ENCODE data around the gene BCAS3.

BCAS3 gene

DNA sequence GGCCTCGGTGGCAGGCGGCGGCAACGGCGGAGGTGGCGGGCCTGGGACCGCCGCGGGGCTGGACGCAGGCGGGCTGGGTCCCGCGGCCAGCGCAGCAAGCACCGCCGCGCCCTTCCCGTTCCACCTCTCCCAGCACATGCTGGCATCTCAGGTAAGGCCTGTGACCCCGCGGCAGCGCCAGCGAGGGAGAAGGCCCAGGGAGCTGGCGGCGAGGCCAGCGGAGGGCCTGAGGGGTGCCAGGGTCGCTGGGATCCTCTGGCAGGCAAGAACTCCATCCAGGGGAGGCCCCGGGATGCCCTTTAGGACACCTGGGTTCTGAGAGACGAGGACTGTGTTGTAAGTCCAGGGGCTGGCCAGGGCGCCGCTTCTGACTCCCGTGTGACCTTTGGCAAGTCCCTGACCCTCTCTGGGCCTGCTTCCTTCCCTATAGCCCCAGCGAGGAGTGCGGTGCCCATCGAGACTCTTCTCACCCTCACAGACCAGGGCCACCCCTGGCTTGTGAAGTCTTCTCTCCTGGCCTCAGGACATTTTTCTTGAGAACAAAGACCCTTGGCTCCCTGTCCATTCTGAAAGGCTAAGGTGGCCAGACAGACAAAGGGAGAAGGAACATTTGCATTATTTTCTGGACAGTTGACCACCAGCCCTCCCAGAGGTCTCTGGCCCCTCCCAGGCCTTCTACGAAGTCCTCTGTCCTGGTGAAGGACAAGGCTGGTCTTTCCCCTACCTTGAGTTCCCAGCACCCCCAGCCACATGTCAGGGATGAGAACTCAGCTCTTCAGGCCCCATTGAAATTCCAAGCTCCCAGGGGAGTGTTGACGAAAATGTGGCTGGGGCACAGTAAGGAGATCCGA, 728.3 kb downstream of the BCAS3 start:
- no peak for DNase-seq (ENCODE audit: low read depth, low spot score)

- no peak for DNase-seq (ENCODE audit: low read depth, low spot score)
These were observed 728.8 kb downstream of the BCAS3 start for GRCh38 chr17:61406537-61406845.

DNA sequence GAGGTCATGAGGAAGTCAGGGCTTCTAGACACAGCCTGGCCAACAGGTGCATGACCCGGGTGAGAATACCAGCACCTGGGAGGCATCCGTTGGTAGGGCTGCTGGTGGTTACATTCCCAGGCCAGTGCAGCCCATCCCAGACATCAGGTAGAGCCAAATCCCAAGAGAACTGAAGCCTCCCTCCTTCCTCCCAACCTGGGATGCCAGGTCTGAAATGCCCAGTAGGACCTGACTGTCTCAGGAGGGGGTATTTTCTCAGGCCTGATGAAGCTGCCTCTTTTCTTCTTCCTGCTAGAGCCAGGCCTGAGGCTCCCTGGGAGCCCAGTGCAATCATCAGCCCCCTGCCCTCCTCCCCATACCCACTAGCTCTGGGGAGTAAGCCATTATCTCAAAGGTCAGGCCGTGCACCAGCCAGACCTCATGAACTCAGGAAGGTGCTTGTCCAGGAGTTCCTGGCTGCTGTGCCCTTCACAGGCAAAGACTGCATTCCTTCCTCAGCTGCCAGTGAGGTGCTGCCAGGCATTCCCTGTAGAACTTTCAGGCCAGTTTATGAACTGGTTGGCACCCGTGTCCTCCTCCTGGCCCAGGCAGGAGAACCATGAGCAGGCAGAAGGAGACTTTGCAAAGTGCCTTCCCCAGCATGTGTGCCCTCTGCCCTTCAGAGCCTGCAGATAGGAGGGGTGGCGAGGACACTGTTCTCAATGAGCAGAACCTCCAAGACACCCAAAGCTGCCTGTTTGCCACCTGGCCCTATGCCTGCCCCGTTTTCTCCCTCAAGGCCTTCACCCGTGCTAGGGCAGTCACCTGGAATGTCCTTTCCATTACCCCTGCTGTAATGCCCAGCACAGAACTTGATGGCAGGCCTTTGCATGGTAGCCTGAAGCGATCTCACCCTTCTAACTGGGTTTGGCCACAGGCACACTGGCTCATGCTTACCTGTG, 729.6 kb downstream of the BCAS3 start:
- no peak for DNase-seq (ENCODE audit: low read depth, low spot score)

DNA sequence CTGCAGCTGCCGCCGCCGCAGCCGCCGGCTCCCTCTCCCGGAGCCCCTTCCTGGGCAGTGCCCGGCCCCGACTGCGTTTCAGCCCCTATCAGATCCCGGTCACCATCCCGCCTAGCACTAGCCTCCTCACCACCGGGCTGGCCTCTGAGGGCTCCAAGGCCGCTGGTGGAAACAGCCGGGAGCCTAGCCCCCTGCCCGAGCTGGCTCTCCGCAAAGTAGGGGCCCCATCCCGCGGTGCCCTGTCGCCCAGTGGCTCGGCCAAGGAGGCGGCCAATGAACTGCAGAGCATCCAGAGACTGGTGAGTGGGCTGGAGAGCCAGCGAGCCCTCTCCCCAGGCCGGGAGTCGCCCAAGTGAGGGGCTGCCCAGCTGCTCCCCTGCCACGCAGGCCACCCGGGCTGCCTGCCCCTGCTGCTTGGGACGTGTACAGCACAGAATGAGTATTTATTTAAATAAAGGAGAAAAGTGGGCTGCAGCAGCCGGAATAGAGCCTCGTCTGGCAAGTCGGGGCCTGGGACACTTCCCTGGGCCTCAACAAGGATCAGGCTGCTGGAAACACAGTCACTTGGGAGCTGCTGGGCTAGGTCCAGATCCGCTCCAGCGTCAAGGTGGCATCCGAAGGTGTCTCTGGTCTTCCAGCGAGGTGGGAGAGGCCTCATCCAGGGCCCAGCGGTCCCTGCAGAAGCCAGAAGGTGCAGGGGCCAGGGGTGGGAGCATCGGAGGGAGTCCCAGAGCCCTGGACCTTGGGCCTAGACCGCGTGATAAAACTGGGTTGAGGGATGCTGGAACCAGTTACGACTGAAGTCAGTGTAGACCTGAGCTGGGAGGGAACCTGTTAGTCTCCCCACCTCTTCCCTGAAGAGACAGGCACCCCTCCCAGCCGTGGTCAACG, 730.7 kb downstream of the BCAS3 start:
- no peak for DNase-seq (ENCODE audit: low read depth, low spot score)

GRCh38 chr17:61409301-61410112, 731.9 kb downstream of the BCAS3 start:
- DNase-seq (ENCODE audit: low read depth, low spot score), result no peak

GRCh38 chr17:61410141-61411010, 732.7 kb downstream of the BCAS3 start:
- no peak for DNase-seq (ENCODE audit: low read depth, low spot score)

DNA sequence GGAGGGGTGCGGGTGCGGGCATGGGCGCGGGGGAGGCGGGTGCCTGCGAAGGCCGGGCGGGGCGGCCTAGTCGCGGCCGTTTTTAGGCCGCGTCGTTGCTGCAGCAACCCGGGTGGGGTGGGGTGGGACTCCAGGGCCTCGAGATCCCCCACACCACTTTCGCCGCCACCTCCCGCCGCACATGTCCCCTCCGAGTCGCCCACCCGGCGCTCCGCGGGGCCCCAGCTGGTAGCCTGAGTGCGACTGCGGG, 733.3 kb downstream of the BCAS3 start:
- no peak for DNase-seq (ENCODE audit: low read depth, low spot score)

DNA sequence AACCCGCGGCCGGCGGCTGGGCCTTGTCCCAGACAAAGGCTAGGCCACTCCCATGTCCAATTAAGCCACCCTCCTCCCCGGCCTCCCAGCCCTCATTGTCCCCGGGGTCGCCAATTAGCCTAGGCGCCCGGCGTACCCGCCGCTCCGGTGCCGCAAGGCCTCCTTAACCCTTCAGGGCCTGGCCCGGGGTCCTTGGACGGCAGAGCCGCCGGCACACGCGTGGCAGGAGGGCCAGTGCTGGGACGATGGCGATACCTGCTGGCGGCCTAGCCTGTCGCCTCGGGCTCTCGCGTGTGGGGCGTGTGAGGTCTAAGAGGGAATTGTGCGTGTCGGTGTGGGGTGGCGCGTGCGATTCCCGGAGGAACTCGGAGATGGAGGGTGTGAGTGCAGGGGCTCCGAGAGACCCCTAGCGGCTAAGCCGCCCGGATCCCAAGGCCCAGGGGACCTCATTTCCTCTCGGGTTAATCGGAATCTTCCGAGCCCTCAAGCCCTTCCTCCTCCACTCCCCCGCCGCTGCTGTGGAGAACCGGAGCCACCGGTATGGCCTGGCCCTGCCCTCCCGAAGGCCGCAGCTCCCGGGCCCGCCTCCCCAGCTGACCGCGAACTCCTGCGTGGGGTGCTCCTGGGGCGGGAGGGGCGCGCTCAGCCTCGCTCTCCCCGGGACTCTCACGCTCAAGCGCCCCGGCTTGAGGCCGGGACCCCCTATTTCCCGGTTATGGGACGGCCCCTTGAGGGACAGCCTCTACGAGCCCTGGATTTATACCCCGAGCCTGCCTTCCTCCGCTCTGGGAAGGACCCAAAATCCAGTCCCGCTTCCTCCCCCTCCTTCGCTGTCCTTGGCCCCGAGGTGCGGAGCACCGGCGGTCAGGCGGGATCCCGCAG, 733.9 kb downstream of the BCAS3 start:
- no peak for DNase-seq (ENCODE audit: low read depth, low spot score)

DNA sequence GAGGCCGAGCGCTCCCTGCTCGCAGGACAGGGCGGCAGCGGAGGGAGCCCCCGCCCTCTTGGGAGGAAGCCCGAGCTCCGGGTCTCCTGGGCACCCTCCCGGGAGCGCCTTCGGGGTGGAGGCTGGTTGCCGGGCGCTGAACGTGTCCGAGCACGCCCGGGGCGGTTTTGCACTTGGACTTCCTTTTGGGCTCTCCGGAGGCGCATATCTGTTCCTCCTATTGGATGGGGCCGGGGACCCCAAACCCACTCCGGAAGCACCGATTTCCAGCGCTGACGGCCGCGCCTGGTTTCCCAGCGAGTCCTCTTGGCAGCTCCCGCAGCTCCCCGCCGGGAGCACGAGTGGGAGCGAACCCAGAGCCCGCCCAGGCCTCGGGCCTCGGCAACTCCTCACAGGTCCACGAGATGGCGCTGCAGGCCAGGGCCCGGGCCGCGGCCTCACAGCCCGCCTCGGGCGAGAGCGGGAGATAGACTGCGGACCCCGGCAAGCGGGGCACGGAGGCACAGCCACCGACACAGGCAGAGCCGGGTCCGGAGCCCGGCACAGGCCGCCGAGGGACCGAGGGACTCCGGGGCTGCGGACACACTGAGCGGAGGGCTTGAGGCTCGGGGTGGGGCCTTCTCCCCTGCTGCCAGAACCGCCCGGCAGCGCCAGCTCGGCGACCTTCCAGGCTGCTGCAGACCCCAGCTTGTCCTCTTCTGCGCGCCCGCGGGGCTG, 734.6 kb downstream of the BCAS3 start:
- no peak for DNase-seq (ENCODE audit: low read depth, low spot score)

- no peak for DNase-seq (ENCODE audit: low read depth, low spot score)
These were observed 735.4 kb downstream of the BCAS3 start for GRCh38 chr17:61412860-61413660.

DNA sequence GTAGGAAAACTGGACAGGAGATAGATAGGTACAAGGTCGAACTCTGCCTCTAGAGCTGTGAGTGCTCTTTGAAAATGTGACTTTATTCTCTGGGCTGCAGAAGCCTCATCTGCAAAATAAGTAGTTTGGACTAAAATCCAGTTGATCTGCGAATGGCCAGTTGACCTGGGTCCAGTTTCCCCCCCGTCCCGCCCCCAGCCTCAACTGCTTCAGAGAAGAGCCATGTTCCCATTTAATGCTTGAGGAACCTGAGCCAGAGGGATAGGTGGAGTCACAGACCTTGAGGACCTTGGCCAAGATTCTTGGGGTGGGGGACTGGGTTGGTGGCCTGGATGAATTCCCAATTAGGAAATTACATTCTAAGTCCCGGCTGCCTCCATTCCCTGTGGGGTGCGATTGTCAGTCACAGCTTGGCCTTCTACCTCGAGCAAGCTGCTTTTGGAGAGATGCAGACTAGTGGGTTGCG, 736.0 kb downstream of the BCAS3 start:
- no peak for DNase-seq (ENCODE audit: low read depth, low spot score)

DNA sequence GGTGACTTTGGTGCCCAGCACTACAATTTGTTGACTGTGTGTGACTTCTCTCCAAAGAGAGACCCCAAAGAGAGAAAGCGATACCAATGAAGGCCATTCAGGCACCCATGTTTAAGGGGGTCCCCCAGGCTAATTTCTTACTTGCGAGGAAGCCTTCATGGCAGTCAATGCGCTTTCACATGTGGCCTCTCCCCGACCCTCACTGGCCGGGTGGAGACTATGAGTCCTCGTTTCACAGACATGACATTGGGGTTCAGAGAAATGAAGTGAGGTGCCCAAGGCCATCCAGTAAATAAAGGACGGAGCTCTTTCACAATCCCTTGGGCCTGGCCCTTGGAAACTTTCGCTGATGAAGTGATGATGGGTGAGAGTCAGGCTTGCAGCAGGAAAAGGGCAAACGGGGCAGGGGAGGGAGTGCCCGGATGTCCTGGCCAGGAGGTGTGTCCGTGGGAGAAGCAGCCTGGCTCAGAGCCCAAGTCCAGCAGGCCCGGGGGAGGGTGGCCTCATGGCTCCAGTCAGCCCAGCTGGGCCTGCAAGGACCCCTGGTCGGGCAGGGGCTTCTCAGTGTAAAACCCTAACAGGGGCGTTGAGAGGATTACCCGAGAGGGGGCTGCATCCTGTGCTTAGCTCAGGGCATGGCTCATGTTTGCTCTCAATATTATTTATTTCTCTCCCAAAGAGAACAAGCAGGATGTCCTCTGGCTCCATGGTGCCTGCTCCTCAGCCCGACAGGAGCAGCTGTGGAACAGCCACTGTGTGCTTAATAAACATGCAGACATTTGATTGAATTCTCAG, 736.7 kb downstream of the BCAS3 start:
- no peak for DNase-seq (ENCODE audit: low read depth, low spot score)

- DNase-seq (ENCODE audit: low read depth, low spot score), result no peak
These were observed 737.2 kb downstream of the BCAS3 start for GRCh38 chr17:61414936-61415251.

- DNase-seq (ENCODE audit: low read depth, low spot score), result no peak
These were observed 737.9 kb downstream of the BCAS3 start for GRCh38 chr17:61415374-61416210.

DNA sequence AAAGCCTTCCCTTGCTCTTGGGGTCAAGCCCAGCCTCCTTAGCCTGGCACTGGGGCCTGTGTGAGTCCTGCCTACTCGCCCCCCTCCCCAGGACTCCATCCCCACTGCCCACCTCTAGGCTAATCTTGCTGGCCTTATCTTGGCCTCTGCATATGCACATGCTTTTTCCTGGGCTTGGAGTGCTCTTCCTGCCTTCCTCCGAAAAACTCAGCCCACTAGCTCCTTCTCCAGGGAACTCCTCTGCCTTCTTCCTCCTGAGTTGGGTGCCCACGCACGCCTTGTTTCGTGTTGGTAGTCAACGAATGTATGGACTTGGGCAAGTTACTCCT, 738.5 kb downstream of the BCAS3 start:
- DNase-seq (ENCODE audit: low read depth, low spot score), result no peak

Data from brain pericyte (primary cell).